Erythroblast (primary cell): Measurements from ENCODE around the gene RASGRP4.

Experiments
- GATA1 ChIP-seq: IDR thresholded peaks from 2 replicates; pipeline ENCODE4 v1.6.1; 2011; ENCODE audit warnings: low read depth, mild to moderate bottlenecking, control low read depth, low read length, moderate library complexity
- POLR2A ChIP-seq: IDR thresholded peaks from 2 replicates; pipeline ENCODE4 v1.6.1; 2011; ENCODE audit warnings: mild to moderate bottlenecking, low read length

GRCh38 chr19:38389957-38390924 lies 35.8 kb downstream of the RASGRP4 start:
- TF ChIP-seq POLR2A (no peak), GATA1 (no peak)
